ENCODE data around the gene TTLL9.

The TTLL9 gene

GRCh38 chr20:31989030-31989645 is 118.7 kb downstream of the TTLL9 start:
- no peak for DNase-seq

- DNase-seq = no peak
Measured at GRCh38 chr20:31990641-31991338, 120.4 kb downstream of the TTLL9 start.

GRCh38 chr20:31991339-31991705 is 120.9 kb downstream of the TTLL9 start:
- DNase-seq = no peak

DNA sequence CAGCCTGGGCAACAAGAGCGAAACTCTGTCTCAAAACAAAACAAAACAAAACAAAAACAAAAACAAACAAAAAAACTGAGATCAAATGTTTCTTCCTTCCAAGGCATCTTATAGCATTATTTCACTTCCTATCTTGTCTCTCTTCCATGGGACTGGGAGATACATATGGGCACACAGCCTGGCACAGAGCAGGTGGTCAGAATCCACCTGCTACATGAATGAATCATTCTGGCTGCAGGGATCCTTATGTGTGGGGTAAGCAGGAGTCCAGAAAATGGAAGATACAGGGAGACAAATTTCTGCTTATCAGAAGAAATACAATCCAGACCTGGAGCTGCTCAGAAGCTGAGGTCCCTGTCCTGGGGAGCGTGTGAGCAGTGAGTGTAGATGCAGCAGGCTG is 121.7 kb downstream of the TTLL9 start:
- DNase-seq = no peak

Data from CD4-positive, alpha-beta T cell treated with Interleukin-1 beta for 1 hour (primary cell).